ENCODE measurements around the gene UIMC1.
"Not testable (repeated sequence)": the region's sequence is repeated elsewhere in the genome, so short reads cannot be mapped to it uniquely, and the experiment has no call there.

UIMC1 gene

DNA sequence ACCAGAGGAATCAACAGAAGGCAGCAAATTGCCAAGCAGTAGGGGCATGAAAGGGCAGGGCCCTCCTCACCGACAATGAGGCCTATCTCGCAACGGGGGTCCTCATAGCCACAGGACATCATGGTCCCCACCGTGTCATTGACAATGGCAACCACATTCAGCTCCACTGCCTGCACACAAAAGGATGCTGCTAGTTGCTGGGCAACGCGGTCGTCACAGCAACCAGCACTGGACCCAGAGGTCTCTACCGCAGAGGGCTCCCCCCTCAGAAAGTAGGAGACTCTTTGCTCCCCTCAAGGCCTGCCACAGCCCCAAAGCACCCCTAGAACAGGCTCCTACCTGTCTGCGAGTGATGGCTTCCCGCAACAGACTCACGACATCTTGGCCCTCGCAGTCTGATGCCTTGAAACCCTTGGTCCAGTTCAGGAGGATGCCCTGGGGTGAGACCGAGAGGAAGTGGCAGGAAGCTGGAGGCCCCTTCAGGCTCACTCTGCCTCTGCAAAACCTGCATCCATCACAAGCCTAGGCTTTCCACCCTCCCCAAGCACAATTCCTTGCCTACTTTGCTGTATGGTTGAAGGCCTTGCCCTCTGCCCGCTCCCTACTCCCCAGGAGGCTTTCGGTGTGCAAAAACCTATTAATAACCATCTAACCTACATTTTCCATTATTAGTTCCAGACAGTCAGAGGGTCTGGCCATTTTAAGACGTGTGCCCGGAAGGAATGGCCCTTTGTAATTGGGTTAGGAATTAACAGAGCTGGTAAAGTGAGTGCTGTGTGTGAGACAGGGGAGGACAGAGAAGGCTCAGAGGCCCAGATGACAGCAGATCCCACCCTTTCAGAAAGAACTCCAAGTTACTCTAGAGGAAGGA, 122.6 kb downstream of the UIMC1 start:
- no peak for DNase-seq (ENCODE audit: low read depth)

GRCh38 chr5:176882567-176882903, 124.0 kb downstream of the UIMC1 start:
- DNase-seq (ENCODE audit: low read depth), result no peak

DNA sequence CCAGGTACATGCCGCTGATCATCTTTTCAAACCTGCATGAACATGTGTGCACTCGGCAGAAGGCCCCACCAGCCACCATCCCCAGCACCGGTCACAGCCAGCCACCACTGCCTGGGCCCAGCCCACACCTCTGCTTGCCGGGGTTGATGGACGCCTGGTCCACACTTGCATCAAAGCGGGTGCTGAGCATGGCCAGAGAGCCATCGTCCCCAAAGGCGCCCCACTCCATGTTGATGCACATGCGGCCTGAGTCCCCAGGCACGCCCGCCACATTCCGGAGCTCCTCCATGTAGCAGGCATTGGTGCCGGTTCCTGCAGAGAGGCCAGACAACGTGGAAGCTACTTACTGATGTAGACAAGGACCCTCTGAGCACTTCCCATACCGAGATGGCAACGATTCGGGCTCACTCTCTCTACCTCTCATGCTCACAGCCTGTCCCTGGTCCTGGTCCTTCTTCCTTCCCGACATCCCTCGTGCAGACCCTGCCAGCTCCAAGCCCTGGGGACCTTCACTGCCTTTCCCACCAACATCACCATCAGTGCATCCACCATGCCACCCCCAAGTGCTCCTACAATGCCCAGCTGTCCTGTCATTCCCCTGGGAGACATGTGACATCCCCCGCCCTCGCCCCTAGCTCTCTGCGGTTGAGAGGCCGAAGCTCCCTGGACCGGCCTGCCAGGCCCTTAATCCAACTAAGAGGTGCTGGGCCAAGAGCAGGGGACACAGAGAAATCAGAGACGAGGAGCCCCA, 124.6 kb downstream of the UIMC1 start:
- DNase-seq (ENCODE audit: low read depth), result no peak

DNA sequence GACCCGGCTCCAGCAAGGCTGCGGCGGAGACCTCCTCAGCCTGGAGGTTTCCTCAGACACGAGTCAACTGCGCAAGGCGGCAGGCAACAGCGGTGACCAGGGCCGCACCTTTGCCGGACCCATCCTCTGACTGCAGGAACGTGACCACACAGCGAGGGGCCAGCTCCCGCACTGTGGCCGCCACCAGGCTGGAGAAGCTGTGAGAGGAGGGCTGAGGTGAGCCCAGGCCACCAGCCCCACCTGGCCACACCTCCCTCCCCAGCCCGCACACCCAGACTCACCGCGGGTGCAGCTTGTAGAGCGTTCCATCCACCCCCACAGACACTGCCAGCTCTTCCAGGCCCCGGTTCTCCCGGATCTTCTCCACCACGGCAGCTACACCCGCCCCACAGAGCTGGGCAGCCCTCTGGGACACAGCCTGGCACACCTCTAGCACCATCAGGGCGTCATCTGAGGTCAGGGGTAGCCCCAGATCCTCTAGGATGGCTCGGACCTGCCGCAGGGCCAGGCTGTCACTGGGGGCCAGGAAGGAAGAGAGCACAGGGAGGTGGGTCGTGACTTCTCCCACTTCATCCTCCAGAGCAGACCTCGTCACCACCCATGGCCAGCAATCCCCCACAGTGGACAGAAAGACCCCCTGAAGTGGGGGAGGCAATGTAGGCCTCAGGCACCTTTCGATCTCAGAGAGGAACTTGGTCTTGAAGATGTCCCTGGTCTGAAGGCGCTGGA, 125.4 kb downstream of the UIMC1 start:
- no peak for DNase-seq (ENCODE audit: low read depth)

DNA sequence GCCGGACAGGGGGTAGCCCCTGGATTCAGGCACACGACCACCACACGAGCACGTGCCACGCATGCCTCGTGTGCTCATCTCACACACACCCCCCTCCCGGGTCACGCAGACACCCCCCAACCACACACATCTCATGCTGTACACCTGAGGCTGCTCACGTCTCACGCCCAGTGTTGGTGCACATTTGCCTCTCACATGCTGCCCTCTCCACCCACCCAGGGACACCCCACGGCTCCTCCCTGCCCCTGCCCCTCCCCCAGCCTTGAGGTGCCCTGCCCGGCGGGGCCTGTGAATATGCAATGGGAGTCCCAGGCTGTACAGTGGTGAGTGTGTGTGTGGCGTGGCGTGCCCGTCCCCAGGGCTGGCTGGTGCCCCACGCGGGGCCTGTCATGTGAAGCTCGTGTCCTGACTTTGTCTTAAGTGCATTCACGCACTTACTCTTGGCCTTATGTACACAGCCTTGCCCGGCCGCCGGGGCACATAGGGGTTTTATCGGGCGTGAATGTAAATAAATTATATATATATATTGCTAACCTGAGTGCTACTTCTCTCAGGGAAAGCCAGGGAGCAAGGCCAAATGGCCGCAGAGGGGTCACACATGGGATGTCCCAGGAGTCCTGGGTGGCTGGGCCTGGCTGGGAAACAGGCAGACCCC, 126.1 kb downstream of the UIMC1 start:
- DNase-seq (ENCODE audit: low read depth), result no peak

GRCh38 chr5:176879663-176880361, 126.8 kb downstream of the UIMC1 start:
- no peak for DNase-seq (ENCODE audit: low read depth)

DNA sequence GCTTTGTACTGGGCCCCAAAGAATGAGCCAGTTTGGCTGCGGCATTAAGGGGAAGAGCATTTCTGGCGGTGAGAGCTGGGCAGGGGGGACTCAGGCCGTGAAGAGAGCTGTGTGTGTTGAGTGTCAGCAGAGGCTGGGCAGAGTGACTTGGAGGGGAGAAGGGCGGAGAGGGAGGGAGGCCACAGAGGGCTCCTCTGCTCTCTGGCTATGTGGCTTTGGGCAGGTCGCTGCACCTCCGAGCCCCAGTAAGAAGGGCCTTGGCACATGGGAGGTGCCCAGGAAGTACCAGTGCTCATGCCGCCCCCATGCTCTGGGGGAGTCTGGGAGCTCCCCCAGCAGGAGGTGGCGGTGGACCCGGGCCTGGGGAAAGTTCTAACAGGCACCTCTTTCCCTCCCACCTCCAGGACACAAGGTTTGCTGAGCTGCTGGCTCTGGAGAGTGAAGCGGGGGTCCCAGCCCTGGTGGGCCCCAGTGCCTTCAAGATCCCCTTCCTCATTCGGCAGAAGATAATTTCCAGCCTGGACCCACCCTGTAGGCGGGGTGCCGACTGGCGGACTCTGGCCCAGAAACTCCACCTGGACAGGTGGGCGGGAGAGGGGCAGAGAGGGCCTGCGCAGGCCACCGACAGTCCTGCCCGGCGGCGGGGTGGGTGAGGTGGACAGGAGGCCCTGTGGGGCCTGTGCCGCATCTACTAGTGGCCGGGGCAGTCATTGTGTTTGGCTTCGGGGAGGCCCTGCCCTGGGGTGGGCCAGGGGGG, 127.5 kb downstream of the UIMC1 start:
- no peak for DNase-seq (ENCODE audit: low read depth)

DNA sequence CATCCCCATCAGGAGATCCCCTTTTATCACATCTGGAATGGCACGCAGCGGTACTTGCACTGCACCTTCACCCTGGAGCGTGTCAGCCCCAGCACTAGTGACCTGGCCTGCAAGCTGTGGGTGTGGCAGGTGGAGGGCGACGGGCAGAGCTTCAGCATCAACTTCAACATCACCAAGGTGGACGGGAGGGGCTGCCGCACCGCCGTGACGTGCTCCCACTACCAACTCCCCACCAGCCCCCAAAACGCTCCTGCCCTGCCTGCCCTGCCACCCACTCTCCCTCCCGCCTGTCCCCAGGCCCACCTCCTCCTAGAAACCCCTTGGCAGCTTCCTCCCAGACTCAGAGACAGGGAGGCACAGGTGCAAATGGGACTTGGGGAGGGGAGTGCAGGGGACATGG, 128.1 kb downstream of the UIMC1 start:
- no peak for DNase-seq (ENCODE audit: low read depth)

GRCh38 chr5:176877793-176878331, 128.7 kb downstream of the UIMC1 start:
- no peak for DNase-seq (ENCODE audit: low read depth)

DNA sequence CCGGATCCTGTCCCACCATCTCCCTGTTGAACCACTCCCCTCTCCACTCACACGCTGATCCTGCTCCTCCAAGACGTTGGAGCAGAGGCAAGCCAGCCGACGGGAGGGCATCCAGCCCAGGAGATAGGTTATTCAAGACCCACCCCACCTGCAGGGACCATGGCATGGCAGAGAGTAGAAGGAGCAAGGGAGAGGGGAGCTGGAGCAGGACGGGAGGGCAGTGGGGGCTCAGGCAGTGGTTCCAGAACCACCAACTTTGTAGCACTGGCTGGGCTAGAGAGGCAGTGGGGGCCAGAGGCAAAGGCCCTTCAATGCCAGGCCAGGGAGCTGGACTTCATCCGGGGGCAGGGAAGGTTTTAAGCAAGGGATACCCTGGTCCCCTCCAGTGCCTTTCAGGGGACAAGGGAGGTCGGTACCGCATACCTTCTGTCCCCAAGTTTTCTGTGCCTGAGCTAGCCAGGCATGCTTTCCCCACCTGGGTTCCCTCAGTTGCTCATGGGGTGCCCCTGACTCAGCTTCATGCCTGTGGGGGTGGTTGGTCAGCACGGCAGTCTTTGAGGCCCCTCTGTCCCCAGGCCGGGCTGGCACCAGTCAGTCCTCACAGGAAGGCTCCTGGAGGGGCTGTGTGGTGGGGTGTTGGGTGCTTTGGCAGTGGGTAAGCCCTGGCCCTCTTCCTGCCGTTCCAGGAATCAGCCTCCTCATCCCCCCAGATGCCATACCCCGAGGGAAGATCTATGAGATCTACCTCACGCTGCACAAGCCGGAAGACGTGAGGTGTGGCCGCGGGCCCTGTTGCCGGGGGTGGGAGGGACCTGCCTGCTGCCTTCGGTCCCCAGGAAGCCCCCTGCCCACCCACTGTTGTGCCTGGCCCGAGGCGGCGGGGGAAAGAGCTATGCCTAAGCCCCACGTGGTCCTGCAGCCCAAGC, 129.8 kb downstream of the UIMC1 start:
- DNase-seq (ENCODE audit: low read depth), result no peak

DNA sequence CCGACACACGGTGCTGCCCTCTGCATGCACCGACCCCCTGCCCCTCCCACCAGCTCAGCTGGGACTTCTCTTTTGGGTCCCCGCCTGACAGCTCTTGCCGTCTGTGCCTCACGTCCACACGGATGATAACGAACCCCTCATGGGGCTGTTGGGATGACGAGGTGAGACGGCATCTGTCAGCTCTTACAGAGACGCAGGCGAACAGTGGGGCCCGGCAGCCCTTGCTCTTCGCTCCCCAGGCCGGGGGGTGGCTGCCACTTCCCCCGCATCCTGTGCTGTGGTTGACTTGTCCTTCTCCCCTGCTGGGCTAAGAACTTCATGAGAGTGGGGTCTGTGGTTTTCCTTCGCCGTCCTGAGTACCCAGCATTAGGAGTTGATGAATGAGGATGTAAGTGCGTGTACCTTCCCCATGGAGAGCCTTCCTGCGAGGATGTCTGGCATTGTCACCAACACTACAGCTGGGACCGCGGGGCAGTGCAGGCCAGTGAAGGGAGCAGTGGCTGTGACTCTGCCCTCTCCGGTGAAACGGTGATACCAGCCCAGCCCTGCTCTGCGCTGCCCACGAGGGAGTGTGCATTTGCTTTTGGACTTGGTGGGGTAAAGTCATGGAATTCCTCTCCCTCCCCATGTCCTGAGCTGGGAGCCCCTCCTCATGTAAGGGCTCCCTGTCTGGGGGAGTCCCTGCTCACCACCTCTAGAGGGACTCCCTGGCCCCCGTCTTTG, 130.6 kb downstream of the UIMC1 start:
- DNase-seq (ENCODE audit: low read depth), result no peak

- DNase-seq (ENCODE audit: low read depth), result no peak
Observed at GRCh38 chr5:176875014-176875550, 131.5 kb downstream of the UIMC1 start.

DNA sequence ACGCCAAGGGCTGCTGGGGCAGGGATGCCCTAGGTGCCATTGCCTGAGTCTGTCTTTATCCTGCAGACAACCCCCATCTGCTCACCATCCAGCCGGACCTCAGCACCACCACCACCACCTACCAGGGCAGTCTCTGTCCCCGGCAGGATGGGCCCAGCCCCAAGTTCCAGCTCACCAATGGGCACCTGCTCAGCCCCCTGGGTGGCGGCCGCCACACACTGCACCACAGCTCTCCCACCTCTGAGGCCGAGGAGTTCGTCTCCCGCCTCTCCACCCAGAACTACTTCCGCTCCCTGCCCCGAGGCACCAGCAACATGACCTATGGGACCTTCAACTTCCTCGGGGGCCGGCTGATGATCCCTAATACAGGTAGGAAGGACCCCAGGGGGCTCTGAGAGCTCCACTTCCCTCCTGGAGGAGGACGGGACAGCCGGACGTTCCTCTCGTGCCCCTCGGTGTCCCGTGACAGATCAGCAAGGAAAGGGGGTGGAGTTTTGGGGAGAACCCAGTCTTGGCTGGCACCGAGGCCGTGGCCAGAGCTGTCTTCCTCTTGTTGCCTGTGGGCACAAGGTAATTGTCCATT, 132.3 kb downstream of the UIMC1 start:
- DNase-seq (ENCODE audit: low read depth), result no peak

DNA sequence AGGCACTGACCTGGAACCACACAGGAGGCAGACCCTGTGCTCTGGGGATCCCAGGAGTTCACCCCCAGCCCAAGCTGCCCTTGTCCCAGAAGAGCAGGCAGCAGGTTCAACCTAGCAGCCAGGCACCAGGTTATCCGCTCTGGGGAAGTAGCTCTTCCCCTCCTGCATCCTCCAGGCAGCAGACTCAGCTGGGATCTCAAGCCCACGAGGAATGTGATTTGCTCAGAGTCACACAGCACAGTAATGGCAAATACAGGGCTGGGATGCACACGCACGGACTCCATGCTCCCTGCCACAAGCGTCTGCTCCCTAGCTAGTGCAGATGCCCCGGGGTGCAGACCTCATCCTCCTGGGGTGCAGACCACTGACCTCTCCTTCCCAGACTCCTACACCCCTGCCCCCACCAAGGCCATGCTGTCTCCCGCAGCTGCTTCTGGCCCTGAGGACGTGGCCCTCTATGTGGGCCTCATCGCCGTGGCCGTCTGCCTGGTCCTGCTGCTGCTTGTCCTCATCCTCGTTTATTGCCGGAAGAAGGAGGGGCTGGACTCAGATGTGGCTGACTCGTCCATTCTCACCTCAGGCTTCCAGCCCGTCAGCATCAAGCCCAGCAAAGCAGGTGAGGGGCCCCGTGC, 132.9 kb downstream of the UIMC1 start:
- no peak for DNase-seq (ENCODE audit: low read depth)

- not testable (repeated sequence) for DNase-seq (ENCODE audit: low read depth)
Observed at GRCh38 chr5:176873011-176873410, 133.6 kb downstream of the UIMC1 start.

DNA sequence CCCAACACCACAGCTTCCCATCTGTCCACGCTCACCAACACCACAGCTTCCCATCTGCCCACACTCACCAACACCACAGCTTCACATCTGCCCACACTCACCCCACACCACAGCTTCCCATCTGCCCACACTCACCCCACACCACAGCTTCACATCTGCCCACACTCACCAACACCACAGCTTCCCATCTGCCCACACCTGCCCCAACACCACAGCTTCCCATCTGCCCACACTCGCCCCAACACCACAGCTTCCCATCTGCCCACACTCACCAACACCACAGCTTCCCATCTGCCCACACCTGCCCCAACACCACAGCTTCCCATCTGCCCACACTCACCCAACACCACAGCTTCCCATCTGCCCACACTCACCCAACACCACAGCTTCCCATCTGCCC, 134.0 kb downstream of the UIMC1 start:
- not testable (repeated sequence) for DNase-seq (ENCODE audit: low read depth)

DNA sequence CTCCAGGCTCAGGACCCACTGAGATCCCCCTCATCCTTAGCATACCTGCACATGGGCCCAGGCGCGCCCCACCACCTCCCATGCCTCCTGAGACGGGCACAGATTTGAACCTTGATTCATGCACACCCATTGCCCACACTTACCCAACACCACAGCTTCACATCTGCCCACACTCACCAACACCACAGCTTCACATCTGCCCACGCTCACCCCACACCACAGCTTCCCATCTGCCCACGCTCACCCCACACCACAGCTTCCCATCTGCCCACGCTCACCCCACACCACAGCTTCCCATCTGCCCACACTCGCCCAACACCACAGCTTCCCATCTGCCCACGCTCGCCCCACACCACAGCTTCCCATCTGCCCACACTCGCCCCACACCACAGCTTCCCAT, 135.9 kb downstream of the UIMC1 start:
- DNase-seq (ENCODE audit: low read depth), result not testable (repeated sequence)

Measured in stimulated activated CD8-positive, alpha-beta memory T cell treated with anti-CD3 and anti-CD28 coated beads, Interleukin-15, amount 100 ng/mL, for 24 hours (primary cell).